Measurements from ENCODE around the gene ATF6B. TPM values are rescaled to one million over a fixed set of nuclear protein-coding genes. Genes with fewer than 3 reads are reported as not detected.

ATF6B gene
- total and polyA plus RNA-seq, 2 experiments from 2014 or later = 43.0 to 60.8 TPM

DNA sequence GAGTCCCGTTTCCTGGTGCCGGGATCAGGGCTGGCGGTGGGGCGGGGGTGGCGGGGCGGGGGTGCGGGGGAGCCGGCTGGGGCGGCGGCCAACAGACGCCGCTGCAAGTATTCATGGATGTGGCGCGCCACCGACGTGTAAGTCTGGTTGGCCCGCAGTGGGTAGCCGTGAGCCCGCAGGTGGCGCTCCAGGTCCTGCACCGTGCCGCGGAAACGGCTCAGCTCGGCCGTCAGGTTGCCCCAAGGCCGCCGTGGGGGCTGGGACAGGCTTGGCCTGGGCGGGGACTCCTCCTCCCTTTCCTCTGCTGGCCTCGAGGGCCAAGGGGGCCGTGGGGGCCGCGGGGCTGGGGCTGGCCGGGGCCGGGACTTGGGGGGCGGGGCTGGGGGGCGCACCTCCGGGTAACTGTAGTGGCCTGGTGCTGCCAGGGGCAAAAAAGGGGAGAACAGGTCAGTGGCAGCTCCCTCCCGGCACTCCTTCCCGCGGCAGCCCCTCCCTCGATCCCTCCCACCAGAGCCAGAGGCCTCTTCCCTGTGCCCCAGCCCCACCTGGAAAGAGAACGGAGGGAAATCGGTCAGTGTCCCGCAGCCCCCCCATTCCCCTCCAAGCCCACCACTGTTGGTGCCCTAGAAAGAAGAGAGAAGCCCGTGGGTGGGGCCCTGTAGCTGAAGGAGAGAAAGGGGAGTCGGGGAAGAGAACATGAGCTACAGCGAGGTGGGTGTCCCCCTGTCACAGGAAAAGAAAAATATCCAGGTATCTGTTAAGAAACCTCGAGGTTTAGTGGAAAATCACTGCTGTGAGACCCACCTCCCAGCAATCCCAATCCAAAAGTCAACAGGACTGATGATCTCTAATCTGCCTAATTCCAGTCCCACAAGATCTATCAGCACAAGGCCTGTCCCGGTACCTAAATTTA, 40.2 kb downstream of the ATF6B start:
- Histone ChIP-seq H3K27ac (no peak overlapping the region), H3K4me1 (ENCODE audit: low read depth) (no peaks in the 10 kb centered on the region), H3K27me3 (peaks cover 9% of the 10 kb centered on the region), H3K9me3 (ENCODE audit: low read depth) (no peaks in the 10 kb centered on the region), H3K4me3 (no peak overlapping the region), H3K36me3 (no peaks in the 10 kb centered on the region)
- DNase-seq (ENCODE audit: low read depth in 1 of 2, low spot score in 1 of 2) = peak; percentile 78 to 93
- peak; percentile 51 for TF ChIP-seq CTCF (IDR thresholded peaks at IDR 0.05; ENCODE audit: low read depth, low read length)

DNA sequence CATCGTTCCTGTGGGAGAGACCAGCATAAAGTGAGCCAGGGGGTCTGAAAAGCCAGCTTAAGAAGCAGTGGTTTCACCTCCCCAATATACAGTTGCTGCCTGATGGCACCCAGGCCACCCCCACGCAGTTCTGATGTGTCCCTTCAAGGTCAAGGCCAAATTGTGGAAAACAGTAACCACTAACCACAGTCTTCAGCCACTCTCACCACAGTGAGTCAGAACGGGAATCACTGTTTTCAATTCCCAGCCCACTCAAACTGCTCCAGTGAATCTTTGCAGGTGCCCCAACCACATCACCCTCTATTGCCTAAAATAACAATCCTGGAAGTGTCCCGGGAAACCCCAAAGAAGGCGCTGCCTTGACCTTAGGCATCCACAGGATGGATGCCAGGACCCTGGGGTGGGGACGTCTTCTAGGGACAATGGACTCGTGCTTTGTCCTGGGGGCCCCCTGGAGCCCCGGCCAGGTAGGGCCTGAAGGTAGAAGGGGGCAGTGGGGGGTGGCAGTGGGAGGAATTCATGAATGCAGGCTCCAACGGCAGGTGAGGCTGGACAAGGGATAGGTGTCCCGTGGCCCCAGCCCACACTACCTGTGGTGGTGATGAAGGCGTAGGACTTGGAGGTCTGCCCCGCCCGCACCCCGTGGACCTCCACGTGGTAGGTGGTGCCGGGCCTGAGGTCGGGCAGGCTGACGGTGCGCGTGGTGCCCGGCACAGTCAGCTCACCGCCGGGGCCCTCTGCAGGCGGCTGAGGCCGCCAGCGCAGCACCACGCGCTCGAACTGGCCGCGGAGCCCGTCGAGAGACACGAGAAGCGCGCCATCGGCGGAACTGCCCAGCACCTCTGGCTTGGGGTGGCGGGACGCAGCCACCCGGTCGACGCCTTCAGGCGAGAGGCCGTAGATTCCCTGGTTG, 41.1 kb downstream of the ATF6B start:
- TF ChIP-seq CTCF (IDR thresholded peaks at IDR 0.05; ENCODE audit: low read depth, low read length) = no peak
- no peaks in the 10 kb centered on the region for H3K36me3 ChIP-seq
- H3K27ac ChIP-seq = no peak overlapping the region
- no peak overlapping the region for H3K4me3 ChIP-seq
- no peaks in the 10 kb centered on the region for H3K4me1 ChIP-seq (ENCODE audit: low read depth)
- H3K9me3 ChIP-seq (ENCODE audit: low read depth) = no peaks in the 10 kb centered on the region
- DNase-seq (ENCODE audit: low read depth in 1 of 2, low spot score in 1 of 2) = peak; percentile 10 to 70
- peaks cover 9% of the 10 kb centered on the region for H3K27me3 ChIP-seq

GRCh38 chr6:32085759-32086459, 42.1 kb downstream of the ATF6B start:
- H3K27me3 ChIP-seq = peaks cover 9% of the 10 kb centered on the region
- no peaks in the 10 kb centered on the region for H3K4me1 ChIP-seq (ENCODE audit: low read depth)
- no peak overlapping the region for H3K27ac ChIP-seq
- TF ChIP-seq CTCF (IDR thresholded peaks at IDR 0.05; ENCODE audit: low read depth, low read length) = no peak
- DNase-seq (ENCODE audit: low read depth in 1 of 2, low spot score in 1 of 2) = no peak
- H3K36me3 ChIP-seq = no peaks in the 10 kb centered on the region
- H3K4me3 ChIP-seq = no peak overlapping the region
- no peaks in the 10 kb centered on the region for H3K9me3 ChIP-seq (ENCODE audit: low read depth)

GRCh38 chr6:32084780-32085179, 43.3 kb downstream of the ATF6B start:
- Histone ChIP-seq H3K9me3 (ENCODE audit: low read depth) (no peaks in the 10 kb centered on the region), H3K27me3 (peaks cover 9% of the 10 kb centered on the region), H3K36me3 (no peaks in the 10 kb centered on the region), H3K4me3 (no peak overlapping the region), H3K27ac (no peak overlapping the region), H3K4me1 (ENCODE audit: low read depth) (no peaks in the 10 kb centered on the region)
- no peak for DNase-seq (ENCODE audit: low read depth in 1 of 2, low spot score in 1 of 2)
- TF ChIP-seq CTCF (IDR thresholded peaks at IDR 0.05; ENCODE audit: low read depth, low read length) = no peak
